Amniotic epithelial cell (primary cell): ENCODE results near the gene ACAP3.

ENCODE experiments used
- DNase-seq: peaks from one replicate; pipeline ENCODE4 v3.0.0-alpha.2; 2010; ENCODE audit warnings: low read depth

Gene ACAP3

DNA sequence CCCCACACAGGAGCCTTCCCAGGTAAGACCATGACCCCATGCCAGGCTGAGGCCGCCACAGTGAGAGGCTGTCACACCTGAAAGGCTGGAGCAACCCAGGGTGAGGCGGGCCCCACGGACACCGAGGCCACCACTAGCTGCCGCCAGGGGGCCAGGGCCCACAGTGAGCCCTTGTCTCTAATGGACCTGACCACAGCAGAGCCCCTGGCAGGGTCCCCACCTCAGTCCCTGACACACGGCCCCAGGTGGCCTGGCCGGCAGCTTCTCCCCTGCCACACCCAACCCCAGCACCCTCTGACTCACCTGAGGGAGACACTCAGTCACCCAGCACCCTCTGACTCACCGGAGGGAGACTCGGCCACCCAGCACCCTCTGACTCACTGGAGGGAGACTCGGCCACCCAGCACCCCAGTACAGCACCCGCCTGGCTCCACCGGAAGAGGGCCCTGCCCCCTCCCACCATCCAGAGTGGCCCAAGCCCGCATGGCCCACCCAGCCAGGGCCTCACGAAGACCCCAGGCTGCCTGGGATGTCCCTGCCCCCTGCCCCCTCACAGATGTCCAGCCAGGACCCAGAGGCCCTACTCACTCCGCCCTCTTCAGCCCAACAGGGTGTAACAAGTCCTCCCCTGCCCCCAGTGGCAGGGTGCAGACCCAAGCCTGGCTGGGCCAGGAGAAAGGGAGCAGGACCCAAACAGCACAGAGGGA is 37.1 kb upstream of the ACAP3 start:
- DNase-seq: peak; percentile 78

DNA sequence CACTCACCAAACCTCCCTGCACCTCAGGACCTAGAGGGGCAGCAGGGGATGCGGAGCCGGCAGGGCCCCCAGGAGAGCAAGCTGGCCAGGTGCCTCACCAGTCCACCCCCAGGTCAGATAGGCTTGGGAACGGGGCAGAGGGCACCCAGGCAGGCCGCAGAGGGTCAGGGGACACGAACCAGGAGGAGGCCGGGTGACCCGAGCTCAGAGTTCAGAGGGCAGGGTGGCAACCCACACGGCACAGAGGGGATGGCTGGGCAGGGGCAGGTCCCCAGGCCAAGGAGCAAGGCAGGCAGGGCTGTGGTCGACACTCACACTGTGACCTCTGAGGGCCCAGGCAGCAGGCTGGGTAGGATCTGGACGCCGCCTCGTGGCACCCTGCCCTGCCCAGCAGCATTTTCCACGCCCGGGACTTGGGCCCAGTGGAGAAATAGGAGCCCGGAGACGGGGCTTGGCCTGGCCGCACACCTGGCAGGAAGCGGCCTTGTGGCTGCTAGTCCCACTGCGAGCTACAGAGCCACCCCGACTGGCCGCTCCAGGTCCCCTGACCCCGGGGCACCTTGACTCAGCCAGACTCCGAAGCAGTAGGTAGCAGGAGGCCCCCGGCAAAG is 36.2 kb upstream of the ACAP3 start:
- DNase-seq: no peak

DNA sequence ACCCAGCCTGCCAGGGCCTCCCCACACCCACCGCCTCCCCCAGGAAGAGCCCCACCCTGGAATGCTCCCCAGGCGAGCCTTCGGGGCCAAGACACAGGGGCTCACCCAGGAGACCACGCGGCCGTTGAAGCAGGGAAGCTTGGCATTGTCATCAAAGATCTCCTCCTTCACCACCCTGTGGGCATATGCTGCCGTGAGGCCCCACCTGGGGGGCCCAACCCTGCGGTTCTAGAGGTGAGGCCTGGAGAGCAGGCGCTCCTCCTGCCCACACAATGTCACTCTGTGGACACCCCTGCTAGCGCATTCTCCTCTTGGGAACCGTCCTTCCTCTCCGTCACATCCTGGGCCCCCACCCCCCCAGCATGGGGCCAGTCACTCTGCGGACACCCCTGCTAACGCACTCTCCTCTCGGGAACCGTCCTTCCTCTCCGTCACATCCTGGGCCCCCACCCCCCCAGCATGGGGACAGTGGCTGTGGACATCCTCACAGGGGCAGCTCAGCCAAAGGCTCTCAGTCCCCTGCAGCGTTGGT is 34.9 kb upstream of the ACAP3 start:
- DNase-seq: no peak

DNA sequence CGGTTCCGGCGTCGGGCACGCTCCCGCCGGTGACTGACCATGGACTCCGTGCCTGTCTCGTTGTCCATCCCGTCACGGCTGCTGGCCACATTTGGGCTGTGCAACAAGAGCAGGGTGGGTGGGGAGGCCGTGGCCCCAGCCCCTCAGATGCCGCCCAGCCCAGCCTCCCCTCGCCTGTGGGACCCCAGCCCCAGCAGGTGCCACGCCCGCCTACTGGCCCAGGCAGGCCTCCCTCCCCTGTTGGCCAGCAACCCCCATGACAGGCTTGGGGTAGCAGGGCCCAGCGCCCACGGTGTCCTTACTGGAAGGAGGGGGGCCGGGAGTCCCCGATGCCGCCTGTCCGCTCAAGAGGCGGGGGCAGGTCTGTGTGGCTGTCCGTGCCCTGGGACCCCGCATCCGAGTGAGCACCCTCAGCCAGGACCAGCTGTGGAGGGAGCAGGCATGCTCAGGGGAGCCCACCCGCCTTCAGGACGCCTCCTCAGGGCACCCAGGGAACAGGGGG is 34.4 kb upstream of the ACAP3 start:
- no peak for DNase-seq

DNA sequence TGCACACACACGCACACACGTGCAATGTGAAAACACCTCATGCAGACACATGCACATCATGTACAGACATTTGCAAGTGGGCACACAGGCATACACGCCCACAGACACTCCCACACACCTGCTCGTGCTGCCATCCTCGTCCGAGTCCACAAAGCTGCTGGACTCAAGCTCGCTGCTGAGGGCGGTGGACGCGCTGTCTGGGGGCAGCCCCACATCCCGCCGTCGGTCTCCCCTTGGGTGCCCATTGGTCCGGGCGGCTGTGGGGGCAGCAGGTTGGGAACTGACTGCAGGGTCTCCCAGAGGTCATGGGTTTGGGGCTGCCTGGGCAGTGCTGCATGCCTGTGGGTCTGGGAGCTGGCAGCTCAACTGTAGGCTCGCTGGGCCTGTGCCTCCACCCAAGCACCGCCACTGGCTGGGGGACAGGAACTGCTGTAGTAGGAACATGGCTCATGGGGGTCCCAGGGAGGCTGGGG is 33.9 kb upstream of the ACAP3 start:
- no peak for DNase-seq

DNA sequence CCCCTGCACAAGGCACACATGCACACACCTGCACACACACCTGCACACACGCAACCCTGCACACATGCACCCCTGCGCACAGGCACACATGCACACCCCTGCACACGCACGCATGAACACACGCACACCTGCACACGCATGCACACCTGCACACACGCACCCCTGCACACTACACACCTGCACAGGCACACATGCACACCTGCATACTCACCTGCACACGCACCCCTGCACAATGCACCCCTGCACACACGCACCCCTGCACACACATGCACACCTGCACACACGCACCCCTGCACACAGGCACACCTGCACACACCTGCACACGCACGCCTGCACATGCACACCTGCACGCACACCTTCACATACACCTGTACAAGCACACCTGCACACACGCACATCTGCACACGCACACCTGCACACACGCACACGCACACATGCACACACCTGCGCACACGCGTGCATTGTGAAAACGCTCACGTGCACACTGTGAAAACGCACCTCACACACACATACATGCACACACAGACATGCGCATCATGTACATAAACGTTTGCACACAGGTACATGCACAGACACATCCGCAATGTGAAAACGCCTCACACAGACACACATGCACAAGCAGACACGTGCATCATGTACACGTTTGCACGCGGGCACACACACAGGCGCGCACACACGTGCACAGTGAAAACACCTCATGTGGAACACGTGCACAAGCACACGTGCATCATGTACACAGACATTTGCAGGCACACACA is 33.2 kb upstream of the ACAP3 start:
- DNase-seq: no peak

DNA sequence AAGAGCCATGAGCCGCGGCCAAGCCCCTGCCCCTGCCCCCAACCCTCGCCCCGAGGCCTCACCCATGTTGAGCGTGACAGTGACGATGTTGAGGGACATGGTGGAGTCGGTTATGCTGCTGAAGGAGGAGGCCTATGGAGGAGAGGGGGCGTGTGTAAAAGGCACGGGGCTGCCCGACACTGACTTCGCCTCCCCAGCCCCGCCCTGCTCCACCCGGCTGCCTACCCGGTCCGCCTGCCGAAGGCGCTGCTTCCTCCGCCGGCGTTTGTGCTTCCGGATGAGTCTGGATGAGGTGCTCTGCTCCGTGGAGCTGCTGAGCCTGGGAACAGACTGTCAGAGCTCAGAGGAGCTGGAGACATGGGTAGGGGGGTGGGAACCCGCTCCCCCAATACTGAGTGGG is 32.5 kb upstream of the ACAP3 start:
- DNase-seq: no peak

DNA sequence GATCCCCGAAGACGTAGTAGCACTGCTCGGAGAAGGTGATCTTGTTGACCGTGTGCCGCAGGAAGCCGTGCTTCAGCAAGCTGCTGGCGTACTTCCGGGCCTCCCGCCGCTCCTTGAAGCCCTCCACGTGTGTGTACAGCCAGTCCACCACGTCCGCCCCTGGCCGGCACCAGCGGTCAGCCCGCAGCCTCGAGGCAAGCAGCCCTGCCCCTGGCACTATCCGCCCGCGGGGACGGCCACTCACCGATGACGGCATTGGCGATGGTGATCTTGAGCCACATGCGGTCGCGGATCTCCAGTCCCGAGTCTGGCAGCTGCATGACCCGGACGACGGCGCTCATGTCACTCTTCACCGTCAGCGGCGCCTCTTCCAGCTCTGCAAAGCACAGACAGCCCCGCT is 30.5 kb upstream of the ACAP3 start:
- no peak for DNase-seq

DNA sequence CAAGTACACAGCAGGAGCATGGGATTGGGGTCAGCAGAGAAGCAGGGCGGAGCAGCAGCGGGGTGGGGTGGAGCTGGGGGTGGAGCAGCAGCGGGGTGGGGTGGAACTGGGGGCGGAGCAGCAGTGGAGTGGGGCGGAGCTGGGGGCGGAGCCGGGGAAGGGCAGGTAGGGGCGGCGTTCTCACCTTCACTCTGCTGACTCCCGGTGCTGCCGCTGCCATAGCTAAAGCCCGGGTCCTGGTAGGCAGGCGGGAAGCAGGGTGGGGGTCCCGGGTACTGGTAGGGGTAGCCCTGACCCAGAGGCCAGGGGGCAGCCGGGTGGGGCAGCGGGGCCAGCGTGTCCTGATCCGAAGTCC is 30.0 kb upstream of the ACAP3 start:
- DNase-seq: no peak

DNA sequence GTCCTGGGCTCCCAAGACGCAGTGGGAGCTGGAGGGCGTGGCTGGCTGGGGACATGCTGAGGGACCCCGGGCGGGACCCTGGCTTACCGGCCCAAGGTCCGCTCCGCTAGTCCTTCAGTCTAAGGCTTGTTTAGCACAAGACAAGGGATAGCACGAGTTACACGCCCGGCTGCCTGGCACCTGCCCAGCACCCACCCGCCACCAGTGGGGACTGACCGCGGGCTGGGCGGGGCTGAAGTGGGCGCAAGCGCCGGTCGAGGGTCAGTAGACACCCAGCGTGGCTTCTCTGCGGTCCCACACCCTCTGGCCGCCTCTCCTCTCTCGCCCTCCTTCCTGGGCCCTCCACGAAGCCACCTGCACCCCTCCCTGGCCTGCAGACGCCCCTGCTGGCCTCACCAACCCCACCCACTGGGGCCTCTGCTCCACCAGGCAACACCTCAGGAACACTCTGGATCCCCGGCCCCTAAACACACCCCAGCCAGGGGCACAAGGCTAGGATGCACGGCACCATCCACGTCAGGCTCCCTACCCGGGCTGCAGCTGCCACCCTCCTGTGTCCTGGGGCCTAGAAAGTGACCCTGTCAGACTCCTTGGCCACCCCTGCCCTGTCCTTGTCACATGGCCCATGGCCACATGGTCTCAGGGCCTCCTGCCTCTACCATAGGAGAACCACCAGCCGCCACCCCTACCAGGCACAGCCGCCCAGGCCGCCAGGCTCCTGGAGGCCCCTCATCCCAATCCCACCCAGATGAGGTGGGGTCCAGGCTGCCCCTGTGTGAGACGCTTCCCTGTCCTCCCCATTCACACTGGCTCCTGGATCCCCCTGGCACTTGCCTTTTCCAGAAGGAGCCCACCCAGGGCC is 29.4 kb upstream of the ACAP3 start:
- DNase-seq: no peak

DNA sequence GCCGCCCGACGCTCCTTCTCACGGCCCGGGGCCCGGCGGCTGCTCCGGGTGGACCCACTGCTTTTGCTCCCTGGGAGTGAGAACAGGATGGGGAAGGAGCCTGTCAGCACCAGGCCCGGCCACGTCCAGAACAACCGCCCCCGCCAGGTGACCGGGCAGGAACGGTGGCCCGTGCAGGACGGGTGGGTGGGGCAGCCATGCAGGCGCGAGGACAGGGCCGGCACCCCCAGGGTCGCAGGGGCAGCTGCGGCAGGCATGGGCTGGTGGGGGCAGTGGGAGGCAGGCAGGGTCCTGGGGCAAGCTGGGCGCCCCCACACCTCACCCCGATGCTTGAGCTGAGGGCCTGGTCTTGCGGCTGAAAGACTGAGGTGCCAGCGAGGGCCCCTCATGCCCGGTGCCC is 28.7 kb upstream of the ACAP3 start:
- DNase-seq: no peak

DNA sequence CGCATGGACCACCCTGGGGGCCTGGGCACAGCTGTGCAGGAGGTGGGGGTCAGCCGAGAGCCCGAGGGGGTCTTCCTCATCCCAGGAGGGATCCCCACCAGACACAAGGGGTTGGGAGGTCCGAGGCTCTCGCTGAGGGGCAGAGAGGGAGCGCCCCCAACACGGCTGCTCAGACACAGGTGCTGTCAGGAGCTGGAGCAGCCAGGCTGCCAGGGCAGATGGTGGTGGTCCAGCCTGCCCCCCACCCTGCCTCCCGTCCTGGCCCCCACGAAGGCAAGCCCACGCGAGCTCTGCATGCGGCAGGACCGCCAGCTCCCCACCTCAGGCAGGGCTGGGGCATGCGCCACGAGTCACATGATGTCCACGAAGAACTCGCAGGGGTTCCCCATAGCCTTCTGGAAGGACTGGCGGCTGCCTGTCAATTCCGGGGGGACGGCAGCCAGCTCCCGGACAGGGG is 28.1 kb upstream of the ACAP3 start:
- no peak for DNase-seq

DNA sequence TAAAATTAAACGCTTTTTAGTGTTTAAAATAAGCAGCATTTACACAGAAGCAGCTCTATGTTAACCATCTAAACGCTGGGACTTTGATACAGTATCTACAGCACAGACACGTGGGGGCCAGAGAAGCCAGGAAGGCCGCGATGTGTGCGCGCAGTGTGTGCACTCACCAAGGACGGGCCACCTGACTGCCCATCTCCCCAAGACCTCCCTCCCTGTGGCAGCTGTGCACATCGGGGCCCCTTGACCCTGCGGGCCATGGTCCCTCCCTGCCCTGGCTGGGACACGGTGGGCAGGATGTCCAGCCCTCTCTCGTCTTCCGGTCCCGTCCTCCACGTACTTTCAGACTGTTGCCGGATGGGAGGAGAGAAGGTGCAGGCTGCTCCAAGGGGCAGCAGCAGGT is 27.6 kb upstream of the ACAP3 start:
- no peak for DNase-seq

DNA sequence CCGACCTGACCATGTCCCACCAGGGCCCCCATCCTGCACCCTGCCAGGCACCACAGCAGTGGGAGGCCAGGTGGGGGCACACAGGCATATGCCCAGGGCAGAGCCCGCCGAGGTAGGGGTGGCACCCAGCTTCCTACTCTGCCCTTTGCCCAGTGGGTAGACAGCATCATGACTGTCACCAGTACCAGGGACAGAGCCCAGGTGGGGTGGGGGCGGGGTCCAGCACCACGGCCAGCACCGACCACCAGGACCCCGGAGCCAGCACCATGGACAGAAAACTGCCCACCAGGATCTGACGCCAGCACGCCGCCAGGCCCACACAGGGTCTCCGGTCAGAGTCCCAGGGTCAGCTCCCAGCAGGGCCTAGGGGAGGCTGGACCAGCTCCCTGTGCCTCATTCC is 27.1 kb upstream of the ACAP3 start:
- DNase-seq: no peak

DNA sequence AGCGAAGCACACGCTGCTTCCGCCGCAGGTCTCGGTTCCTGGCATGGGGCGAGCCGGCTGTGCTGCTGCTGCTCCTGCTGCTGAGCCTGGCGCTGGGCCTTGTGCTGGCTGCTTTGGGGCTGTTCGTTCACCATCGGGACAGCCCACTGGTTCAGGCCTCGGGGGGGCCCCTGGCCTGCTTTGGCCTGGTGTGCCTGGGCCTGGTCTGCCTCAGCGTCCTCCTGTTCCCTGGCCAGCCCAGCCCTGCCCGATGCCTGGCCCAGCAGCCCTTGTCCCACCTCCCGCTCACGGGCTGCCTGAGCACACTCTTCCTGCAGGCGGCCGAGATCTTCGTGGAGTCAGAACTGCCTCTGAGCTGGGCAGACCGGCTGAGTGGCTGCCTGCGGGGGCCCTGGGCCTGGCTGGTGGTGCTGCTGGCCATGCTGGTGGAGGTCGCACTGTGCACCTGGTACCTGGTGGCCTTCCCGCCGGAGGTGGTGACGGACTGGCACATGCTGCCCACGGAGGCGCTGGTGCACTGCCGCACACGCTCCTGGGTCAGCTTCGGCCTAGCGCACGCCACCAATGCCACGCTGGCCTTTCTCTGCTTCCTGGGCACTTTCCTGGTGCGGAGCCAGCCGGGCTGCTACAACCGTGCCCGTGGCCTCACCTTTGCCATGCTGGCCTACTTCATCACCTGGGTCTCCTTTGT is 26.0 kb upstream of the ACAP3 start:
- no peak for DNase-seq

DNA sequence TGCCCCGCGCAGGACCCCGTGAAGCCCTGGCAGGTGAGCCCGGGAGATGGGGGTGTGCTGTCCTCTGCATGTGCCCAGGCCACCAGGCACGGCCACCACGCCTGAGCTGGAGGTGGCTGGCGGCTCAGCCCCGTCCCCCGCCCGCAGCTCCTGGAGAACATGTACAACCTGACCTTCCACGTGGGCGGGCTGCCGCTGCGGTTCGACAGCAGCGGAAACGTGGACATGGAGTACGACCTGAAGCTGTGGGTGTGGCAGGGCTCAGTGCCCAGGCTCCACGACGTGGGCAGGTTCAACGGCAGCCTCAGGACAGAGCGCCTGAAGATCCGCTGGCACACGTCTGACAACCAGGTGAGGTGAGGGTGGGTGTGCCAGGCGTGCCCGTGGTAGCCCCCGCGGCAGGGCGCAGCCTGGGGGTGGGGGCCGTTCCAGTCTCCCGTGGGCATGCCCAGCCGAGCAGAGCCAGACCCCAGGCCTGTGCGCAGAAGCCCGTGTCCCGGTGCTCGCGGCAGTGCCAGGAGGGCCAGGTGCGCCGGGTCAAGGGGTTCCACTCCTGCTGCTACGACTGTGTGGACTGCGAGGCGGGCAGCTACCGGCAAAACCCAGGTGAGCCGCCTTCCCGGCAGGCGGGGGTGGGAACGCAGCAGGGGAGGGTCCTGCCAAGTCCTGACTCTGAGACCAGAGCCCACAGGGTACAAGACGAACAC is 25.2 kb upstream of the ACAP3 start:
- DNase-seq: no peak

DNA sequence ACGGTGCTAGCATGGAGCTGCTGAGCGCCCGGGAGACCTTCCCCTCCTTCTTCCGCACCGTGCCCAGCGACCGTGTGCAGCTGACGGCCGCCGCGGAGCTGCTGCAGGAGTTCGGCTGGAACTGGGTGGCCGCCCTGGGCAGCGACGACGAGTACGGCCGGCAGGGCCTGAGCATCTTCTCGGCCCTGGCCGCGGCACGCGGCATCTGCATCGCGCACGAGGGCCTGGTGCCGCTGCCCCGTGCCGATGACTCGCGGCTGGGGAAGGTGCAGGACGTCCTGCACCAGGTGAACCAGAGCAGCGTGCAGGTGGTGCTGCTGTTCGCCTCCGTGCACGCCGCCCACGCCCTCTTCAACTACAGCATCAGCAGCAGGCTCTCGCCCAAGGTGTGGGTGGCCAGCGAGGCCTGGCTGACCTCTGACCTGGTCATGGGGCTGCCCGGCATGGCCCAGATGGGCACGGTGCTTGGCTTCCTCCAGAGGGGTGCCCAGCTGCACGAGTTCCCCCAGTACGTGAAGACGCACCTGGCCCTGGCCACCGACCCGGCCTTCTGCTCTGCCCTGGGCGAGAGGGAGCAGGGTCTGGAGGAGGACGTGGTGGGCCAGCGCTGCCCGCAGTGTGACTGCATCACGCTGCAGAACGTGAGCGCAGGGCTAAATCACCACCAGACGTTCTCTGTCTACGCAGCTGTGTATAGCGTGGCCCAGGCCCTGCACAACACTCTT is 24.5 kb upstream of the ACAP3 start:
- no peak for DNase-seq

DNA sequence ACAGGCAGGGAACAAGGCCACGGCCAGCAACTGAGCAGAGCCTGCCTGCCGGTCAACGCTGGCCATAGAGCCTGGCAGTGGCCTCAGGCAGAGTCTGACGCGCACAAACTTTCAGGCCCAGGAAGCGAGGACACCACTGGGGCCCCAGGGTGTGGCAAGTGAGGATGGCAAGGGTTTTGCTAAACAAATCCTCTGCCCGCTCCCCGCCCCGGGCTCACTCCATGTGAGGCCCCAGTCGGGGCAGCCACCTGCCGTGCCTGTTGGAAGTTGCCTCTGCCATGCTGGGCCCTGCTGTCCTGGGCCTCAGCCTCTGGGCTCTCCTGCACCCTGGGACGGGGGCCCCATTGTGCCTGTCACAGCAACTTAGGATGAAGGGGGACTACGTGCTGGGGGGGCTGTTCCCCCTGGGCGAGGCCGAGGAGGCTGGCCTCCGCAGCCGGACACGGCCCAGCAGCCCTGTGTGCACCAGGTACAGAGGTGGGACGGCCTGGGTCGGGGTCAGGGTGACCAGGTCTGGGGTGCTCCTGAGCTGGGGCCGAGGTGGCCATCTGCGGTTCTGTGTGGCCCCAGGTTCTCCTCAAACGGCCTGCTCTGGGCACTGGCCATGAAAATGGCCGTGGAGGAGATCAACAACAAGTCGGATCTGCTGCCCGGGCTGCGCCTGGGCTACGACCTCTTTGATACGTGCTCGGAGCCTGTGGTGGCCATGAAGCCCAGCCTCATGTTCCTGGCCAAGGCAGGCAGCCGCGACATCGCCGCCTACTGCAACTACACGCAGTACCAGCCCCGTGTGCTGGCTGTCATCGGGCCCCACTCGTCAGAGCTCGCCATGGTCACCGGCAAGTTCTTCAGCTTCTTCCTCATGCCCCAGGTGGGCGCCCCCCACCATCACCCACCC is 23.6 kb upstream of the ACAP3 start, which contains the start of gene TAS1R3:
TSS of gene TAS1R3 (plus strand) at position 213 of the 898 bp plus-strand sequence. CDS start at position 279, 66 bp downstream.
- no peak for DNase-seq
